Ovary (tissue), 9 donors: ENCODE results near the gene CFAP20DC. TPM values are rescaled to one million over a fixed set of nuclear protein-coding genes. Genes with fewer than 3 reads are reported as not detected.
"Not testable (repeated sequence)": the region's sequence is repeated elsewhere in the genome, so short reads cannot be mapped to it uniquely, and the experiment has no call there.

Experiments used
- DNase-seq, 5 donors: peaks; one replicate each; pipeline ENCODE4 v3.0.0-alpha.2; 2019 to 2020
- H3K27ac ChIP-seq, 2 donors: fragments of 200-600 bp; one replicate each; pipeline versions ENCODE4 v1.5.1 to v1.8.0; 2019 to 2022
- H3K27me3 ChIP-seq: fragments of 200-600 bp; one replicate; pipeline ENCODE4 v1.8.0; 2022
- H3K36me3 ChIP-seq: fragments of 200-600 bp; sonication (generic); one replicate; pipeline ENCODE4 v1.5.1; 2019
- H3K4me1 ChIP-seq: one replicate; pipeline ENCODE4 v1.8.1; 2013; ENCODE audit warnings: mild to moderate bottlenecking, moderate library complexity; ENCODE audit not compliant: insufficient read depth
- H3K4me3 ChIP-seq: fragments of 200-600 bp; sonication (generic); one replicate; pipeline ENCODE4 v1.5.1; 2017
- H3K9me3 ChIP-seq, 2 donors: fragments of 200-600 bp in 1 of 2; sonication (generic) in 1 of 2; one replicate each; pipeline versions ENCODE4 v1.5.1 to v1.8.1; 2013 to 2019; ENCODE audit warnings: mild to moderate bottlenecking in 1 of 2, moderate library complexity in 1 of 2
- CTCF ChIP-seq, 3 donors: fragments of 450-650 bp in 2 of 3; fragments of 200-600 bp in 1 of 3; IDR thresholded peaks; one replicate each; pipeline versions ENCODE4 v1.5.1 to v1.8.0; 2016 to 2022; ENCODE audit warnings: antibody characterized with exemption in 3 of 3, mild to moderate bottlenecking in 1 of 3
- EP300 ChIP-seq: sonication (generic); formaldehyde crosslinking; IDR thresholded peaks from one replicate; pipeline ENCODE4 v1.6.1; 2017; ENCODE audit warnings: antibody characterized with exemption
- POLR2A ChIP-seq: fragments of 450-650 bp; IDR thresholded peaks from one replicate; pipeline ENCODE4 v1.6.1; 2017; ENCODE audit warnings: antibody characterized with exemption, mild to moderate bottlenecking, moderate library complexity
- WGBS, 3 donors: extraction: QIAGEN DNeasy Blood & Tissue Kit in 1 of 3; methylation state at CpG; one replicate each; pipeline versions ENCODE4 v1.1.5 to v1.1.7; 2013 to 2017; 5-methylcytosine and 5-hydroxymethylcytosine counted together
- intact Hi-C, 4 donors: fragments of 100-400 bp; cut with DNase I; formaldehyde crosslinking; loops; one replicate each; pipeline versions ENCODE4 v1.11.0 to v1.15.1; 2022 to 2023
- polyA plus RNA-seq, 2 donors: library from polyadenylated mRNA; stranded (reverse); fragments of 200-250 nt in 1 of 2; fragments of 350-450 nt in 1 of 2; fragmentation: Illumina TruSeq in 1 of 2; extraction: RNeasy Lipid Tissue Mini Kit (QIAGEN cat#74804) in 1 of 2; gene quantifications; one replicate each; pipeline ENCODE4 v1.2.3, GENCODE V29; 2013 to 2014
- total RNA-seq, 7 donors: library from RNA; depleted of rRNA in 2 of 7; stranded (reverse); fragments of >200 nt in 2 of 7; fragmentation: NEBNext Ultra II Directional in 3 of 7; extraction: Animal tissue kit (Norgen Biotek cat#: 25700) in 3 of 7; gene quantifications; one replicate each; pipeline versions ENCODE4 v1.1.0 to v1.2.4, GENCODE V29; 2016 to 2023
- donor health status: DM: no; HTN: no; CAD: no; lungs with moderate emphysema.
- donor health status: DM: no; HTN: no; CAD: no.
- donor health status: Bipolar disorder and iron deficiency.
- donor health status: DM: yes; HTN: yes; CAD: no.
- donor health status: DM: no; HTN: no; CAD: no.
- donor health status: DM: yes; HTN: yes; CAD: no.

Gene CFAP20DC
- total and polyA plus RNA-seq, 9 donors, result 0.10 to 2.4 (median 0.47) TPM

- no peak for DNase-seq
- Histone ChIP-seq H3K27me3 (no peaks in the 10 kb centered on the region), H3K27ac (no peak overlapping the region), H3K36me3 (no peaks in the 10 kb centered on the region), H3K9me3 (no peaks in the 10 kb centered on the region), H3K4me3 (no peak overlapping the region), H3K4me1 (no peaks in the 10 kb centered on the region)
- no peak for TF ChIP-seq EP300
- TF ChIP-seq CTCF (IDR thresholded peaks at IDR 0.05), result no peak
- TF ChIP-seq POLR2A, result no peak
- intact Hi-C loops, result no loop called here
- 84 to 88% (median 87%) methylated on average over 7 of the region's 7 CpGs for WGBS, 3 donors
These were observed 201.0 kb downstream of the CFAP20DC start for GRCh38 chr3:58848826-58849225.

- WGBS, 3 donors, result 84 to 93% (median 93%) methylated on average over 13 to 16 of the region's 34 CpGs
- H3K36me3 ChIP-seq, result not testable (repeated sequence)
These were observed 207.6 kb downstream of the CFAP20DC start for GRCh38 chr3:58842050-58842747.

GRCh38 chr3:58840949-58841348 is 208.9 kb downstream of the CFAP20DC start:
- no peak for DNase-seq
- intact Hi-C loops, result no loop called here
- H3K27ac ChIP-seq, result no peak overlapping the region
- H3K36me3 ChIP-seq, result no peaks in the 10 kb centered on the region
- H3K4me1 ChIP-seq, result no peaks in the 10 kb centered on the region
- no peak overlapping the region for H3K4me3 ChIP-seq
- TF ChIP-seq CTCF (IDR thresholded peaks at IDR 0.05) (no peak), POLR2A (no peak), EP300 (no peak)
- H3K27me3 ChIP-seq, result no peaks in the 10 kb centered on the region
- no peaks in the 10 kb centered on the region for H3K9me3 ChIP-seq

More at GRCh38 chr3:58842050-58842747, 207.6 kb downstream of the CFAP20DC start:
- H3K4me1 ChIP-seq, DNase-seq, H3K9me3 ChIP-seq, H3K4me3 ChIP-seq, H3K27me3 ChIP-seq, H3K27ac ChIP-seq, intact Hi-C loops: not testable (repeated sequence)

- Histone ChIP-seq H3K9me3 (no peaks in the 10 kb centered on the region), H3K27me3 (no peaks in the 10 kb centered on the region), H3K4me3 (no peak overlapping the region), H3K36me3 (no peaks in the 10 kb centered on the region), H3K4me1 (no peaks in the 10 kb centered on the region), H3K27ac (no peak overlapping the region)
- DNase-seq, result no peak
- intact Hi-C loops, result no loop called here
- no peak for TF ChIP-seq POLR2A
- TF ChIP-seq CTCF (IDR thresholded peaks at IDR 0.05), result no peak
- TF ChIP-seq EP300, result no peak
- WGBS, 3 donors, result 28 to 43% (median 36%) methylated on average over 1 of the region's 1 CpG
These were observed 209.9 kb downstream of the CFAP20DC start for GRCh38 chr3:58839964-58840363.

- H3K27me3 ChIP-seq, result no peaks in the 10 kb centered on the region
- no peak overlapping the region for H3K4me3 ChIP-seq
- no peaks in the 10 kb centered on the region for H3K36me3 ChIP-seq
- H3K4me1 ChIP-seq, result no peaks in the 10 kb centered on the region
- H3K27ac ChIP-seq, result no peak overlapping the region
- no peak for TF ChIP-seq POLR2A
- TF ChIP-seq EP300, result no peak
- TF ChIP-seq CTCF (IDR thresholded peaks at IDR 0.05), result no peak
- intact Hi-C loops, result no loop called here
- H3K9me3 ChIP-seq, result no peaks in the 10 kb centered on the region
- DNase-seq, result no peak
These were observed 210.6 kb downstream of the CFAP20DC start for GRCh38 chr3:58839187-58839586.
